Peyer's patch (tissue), 4 donors: ENCODE measurements around the gene GIMAP6. TPM values are rescaled to one million over a fixed set of nuclear protein-coding genes. Genes with fewer than 3 reads are reported as not detected.
A peak's percentile ranks its signal among the peaks of the same experiment; 100 is the strongest.
"Not testable (repeated sequence)": the region's sequence is repeated elsewhere in the genome, so short reads cannot be mapped to it uniquely, and the experiment has no call there.

ENCODE experiments used
- DNase-seq, 3 donors: peaks; one replicate each; pipeline ENCODE4 v3.0.0-alpha.2; 2017 to 2019
- H3K27ac ChIP-seq, 4 donors: fragments of 200-600 bp; sonication (generic); one replicate each; pipeline ENCODE4 v1.5.1; 2016 to 2019
- H3K27me3 ChIP-seq, 2 donors: fragments of 200-600 bp; sonication (generic); one replicate each; pipeline ENCODE4 v1.5.1; 2019
- H3K36me3 ChIP-seq, 3 donors: fragments of 200-600 bp; sonication (generic); one replicate each; pipeline ENCODE4 v1.5.1; 2016 to 2019
- H3K4me1 ChIP-seq, 4 donors: fragments of 200-600 bp; sonication (generic); one replicate each; pipeline ENCODE4 v1.5.1; 2016 to 2019
- H3K4me3 ChIP-seq, 4 donors: fragments of 200-600 bp; sonication (generic); 1 replicate in 3 of 4; 2 replicates in 1 of 4; pipeline ENCODE4 v1.5.1; 2016 to 2019; ENCODE audit warnings: mild to moderate bottlenecking in 1 of 4
- H3K9me3 ChIP-seq, 4 donors: fragments of 200-600 bp; sonication (generic); one replicate each; pipeline ENCODE4 v1.5.1; 2016 to 2019; ENCODE audit warnings: mild to moderate bottlenecking in 1 of 4
- POLR2A ChIP-seq, 2 donors: fragments of 450-650 bp; IDR thresholded peaks; one replicate each; pipeline ENCODE4 v1.5.1; 2017; ENCODE audit warnings: antibody characterized with exemption in 2 of 2, mild to moderate bottlenecking in 2 of 2, moderate library complexity in 2 of 2
- total RNA-seq, 4 donors: library from RNA; depleted of rRNA; stranded (reverse); fragments of >200 nt; gene quantifications; one replicate each; pipeline ENCODE4 v1.1.0, GENCODE V29; 2016
- TF ChIP-seq, protein P1 (sequence below), 6 experiments: fragments of 450-650 bp in 4 of 6; fragments of 200-600 bp in 2 of 6; sonication (generic) in 1 of 6; IDR thresholded peaks; one replicate each; pipeline ENCODE4 v1.5.1; 2017 to 2019; ENCODE audit warnings: antibody characterized with exemption in 6 of 6, mild to moderate bottlenecking in 3 of 6, moderate library complexity in 1 of 6

GIMAP6 gene
- total RNA-seq, 4 donors from 2014 or later: 7.0 to 35.5 (median 10.6) TPM

DNA sequence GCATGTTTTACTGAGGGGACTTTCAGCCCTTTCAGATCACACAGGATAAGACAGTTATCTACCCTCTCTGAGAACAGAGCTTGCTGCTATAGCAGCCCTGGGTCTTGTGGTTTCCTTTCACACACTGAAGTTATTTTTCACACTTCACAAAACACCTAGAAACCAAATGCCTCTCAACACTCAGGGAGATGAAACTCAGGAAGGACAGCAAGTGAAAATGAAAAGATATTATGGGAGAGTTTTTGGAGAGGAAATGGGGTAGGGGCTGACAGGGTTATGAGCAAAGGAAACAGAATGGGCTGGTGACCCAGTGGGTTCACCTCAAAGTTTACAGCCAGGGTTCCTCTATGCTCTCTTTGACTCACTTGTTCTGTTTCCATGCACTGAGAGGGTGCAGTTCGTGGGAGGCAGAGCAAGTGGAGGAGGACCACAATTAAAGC lies 36.3 kb upstream of the GIMAP6 start:
- Histone ChIP-seq H3K27me3 (no peaks in the 10 kb centered on the region), H3K4me3 (no peak overlapping the region), H3K4me1 (peaks cover 0 to 8% (median 7%) of the 10 kb centered on the region in 4 donors), H3K36me3 (no peaks in the 10 kb centered on the region), H3K27ac (peak overlapping the region; percentile 56 to 71 (median 66)), H3K9me3 (no peaks in the 10 kb centered on the region)
- TF ChIP-seq, protein P1, sequence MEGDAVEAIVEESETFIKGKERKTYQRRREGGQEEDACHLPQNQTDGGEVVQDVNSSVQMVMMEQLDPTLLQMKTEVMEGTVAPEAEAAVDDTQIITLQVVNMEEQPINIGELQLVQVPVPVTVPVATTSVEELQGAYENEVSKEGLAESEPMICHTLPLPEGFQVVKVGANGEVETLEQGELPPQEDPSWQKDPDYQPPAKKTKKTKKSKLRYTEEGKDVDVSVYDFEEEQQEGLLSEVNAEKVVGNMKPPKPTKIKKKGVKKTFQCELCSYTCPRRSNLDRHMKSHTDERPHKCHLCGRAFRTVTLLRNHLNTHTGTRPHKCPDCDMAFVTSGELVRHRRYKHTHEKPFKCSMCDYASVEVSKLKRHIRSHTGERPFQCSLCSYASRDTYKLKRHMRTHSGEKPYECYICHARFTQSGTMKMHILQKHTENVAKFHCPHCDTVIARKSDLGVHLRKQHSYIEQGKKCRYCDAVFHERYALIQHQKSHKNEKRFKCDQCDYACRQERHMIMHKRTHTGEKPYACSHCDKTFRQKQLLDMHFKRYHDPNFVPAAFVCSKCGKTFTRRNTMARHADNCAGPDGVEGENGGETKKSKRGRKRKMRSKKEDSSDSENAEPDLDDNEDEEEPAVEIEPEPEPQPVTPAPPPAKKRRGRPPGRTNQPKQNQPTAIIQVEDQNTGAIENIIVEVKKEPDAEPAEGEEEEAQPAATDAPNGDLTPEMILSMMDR (IDR thresholded peaks at IDR 0.05): no peak
- no peak for TF ChIP-seq POLR2A (IDR thresholded peaks at IDR 0.05)
- DNase-seq: peak in 1 of 3 donors; percentile 62

DNA sequence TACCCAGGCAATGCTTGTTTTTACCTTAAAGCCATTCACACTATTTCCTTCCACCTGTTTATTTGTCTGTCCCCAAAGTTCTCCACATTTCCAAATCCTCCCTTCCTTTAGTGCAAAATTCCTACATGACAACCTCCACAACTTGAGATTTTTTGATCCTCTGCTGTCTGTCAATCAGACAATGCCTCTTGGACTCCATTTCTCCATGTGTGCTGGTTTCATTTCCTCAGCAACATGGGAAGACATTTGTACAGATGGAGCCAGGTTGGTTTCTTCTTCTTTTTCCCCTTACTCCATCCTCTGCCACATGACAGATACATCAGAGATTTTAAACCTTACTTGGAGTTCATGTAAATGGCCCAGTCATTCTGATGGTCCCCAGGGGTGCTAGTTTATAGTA lies 34.2 kb upstream of the GIMAP6 start:
- H3K4me3 ChIP-seq: no peak overlapping the region
- peaks cover 0 to 8% (median 7%) of the 10 kb centered on the region in 4 donors for H3K4me1 ChIP-seq
- TF ChIP-seq POLR2A (IDR thresholded peaks at IDR 0.05): no peak
- TF ChIP-seq, protein P1 (IDR thresholded peaks at IDR 0.05): no peak
- peak overlapping the region; percentile 58 to 71 (median 70) for H3K27ac ChIP-seq
- H3K9me3 ChIP-seq: no peaks in the 10 kb centered on the region
- no peaks in the 10 kb centered on the region for H3K36me3 ChIP-seq
- H3K27me3 ChIP-seq: no peaks in the 10 kb centered on the region
- no peak for DNase-seq

DNA sequence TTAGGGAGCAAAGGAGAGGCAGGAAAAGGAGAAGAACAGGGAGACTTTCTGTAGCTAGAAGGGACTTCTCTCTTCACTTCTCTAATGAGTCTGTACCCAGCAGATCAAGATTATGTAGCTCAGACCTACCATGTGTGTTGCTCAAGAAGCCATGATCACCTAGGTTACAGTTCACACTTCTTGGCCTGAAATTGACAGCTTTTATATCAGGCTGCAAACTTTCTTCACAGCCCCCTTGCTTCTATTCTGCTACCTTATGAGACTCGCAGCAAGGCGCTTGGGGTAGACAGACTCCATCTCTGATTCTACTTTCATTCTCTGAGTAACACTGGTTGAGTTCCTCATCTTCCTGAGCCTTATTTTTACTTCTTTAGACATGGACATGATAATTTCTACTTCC lies 33.7 kb upstream of the GIMAP6 start:
- no peaks in the 10 kb centered on the region for H3K36me3 ChIP-seq
- DNase-seq: no peak
- H3K9me3 ChIP-seq: no peaks in the 10 kb centered on the region
- H3K4me3 ChIP-seq: no peak overlapping the region
- no peaks in the 10 kb centered on the region for H3K27me3 ChIP-seq
- TF ChIP-seq, protein P1 (IDR thresholded peaks at IDR 0.05): no peak
- no peak for TF ChIP-seq POLR2A (IDR thresholded peaks at IDR 0.05)
- H3K4me1 ChIP-seq: peaks cover 0 to 8% (median 7%) of the 10 kb centered on the region in 4 donors
- H3K27ac ChIP-seq: peak overlapping the region; percentile 58 to 71 (median 70)

DNA sequence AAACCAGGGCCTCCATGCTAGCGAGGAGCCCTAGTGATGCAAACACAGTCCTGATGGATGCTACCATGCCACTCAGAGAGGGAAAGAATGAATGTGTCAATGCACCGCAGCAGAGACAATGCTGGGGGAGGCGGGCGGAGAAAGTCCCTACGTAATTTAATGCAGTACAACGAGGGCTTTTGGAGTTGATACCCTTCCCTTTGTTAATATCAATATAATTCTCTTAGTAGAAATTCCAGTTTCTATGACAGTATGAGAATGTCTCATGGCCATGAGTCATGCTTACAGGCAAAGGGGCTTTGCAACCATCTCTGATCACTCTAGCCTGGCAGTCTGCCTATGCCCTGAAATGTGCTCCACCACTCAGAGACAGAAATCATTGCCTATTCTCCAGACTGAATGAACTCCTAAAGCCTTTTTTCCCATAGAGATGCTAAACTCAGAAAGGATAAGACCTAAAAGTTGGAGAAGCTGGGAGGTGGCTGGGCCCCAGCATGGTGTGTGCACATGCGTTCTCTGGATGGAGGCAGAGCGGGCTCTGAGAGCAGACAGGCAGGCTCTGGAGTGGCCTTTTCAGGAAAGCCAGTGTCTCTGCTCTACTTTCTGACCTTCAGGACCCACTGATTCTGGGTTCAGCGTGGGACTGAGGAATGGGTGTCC lies 33.0 kb upstream of the GIMAP6 start:
- Histone ChIP-seq H3K4me3 (no peak overlapping the region), H3K4me1 (peaks cover 0 to 8% (median 7%) of the 10 kb centered on the region in 4 donors), H3K27me3 (no peaks in the 10 kb centered on the region), H3K36me3 (no peaks in the 10 kb centered on the region), H3K9me3 (no peaks in the 10 kb centered on the region), H3K27ac (peak overlapping the region; percentile 58 to 71 (median 70))
- no peak for DNase-seq
- TF ChIP-seq, protein P1 (IDR thresholded peaks at IDR 0.05): no peak

DNA sequence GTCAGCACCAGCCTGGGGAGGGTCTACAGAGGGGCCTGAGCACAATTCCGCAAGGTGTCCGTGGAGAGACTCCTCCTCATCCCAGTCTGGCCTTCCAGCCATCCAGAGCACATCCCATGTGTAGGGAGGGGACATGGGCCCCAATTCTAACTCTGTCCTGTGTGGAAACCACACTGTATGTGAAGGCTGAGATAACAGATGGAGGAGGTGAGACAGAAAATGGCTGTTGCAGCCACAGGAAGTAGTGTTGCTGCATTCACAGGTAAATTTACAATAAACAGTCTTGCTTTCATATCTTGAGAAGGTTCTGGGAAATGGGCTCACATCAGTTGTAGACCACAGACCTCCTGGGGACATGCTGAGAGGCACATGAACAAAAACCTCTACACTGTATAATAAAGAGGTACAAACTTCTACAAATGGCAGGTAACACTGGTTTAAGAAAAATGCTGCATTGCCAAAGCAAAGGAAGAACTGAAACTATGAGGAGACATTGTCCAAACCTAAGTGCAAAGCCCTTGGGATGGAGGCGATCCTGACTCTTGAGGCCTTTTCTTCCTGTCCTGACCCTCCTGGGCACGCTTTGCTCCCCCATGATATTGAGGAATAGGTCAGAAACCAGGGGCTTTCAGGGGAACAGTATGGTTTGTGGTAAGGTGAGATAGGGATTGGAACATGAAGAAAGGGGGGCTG lies 31.8 kb upstream of the GIMAP6 start:
- Histone ChIP-seq H3K36me3 (no peaks in the 10 kb centered on the region), H3K27ac (peak overlapping the region; percentile 58 to 71 (median 70)), H3K4me3 (no peak overlapping the region), H3K27me3 (no peaks in the 10 kb centered on the region), H3K4me1 (peaks cover 0 to 8% (median 7%) of the 10 kb centered on the region in 4 donors), H3K9me3 (no peaks in the 10 kb centered on the region)
- DNase-seq: peak in 2 of 3 donors; percentile 56 to 77
- TF ChIP-seq, protein P1 (IDR thresholded peaks at IDR 0.05): no peak
- no peak for TF ChIP-seq POLR2A (IDR thresholded peaks at IDR 0.05)

DNA sequence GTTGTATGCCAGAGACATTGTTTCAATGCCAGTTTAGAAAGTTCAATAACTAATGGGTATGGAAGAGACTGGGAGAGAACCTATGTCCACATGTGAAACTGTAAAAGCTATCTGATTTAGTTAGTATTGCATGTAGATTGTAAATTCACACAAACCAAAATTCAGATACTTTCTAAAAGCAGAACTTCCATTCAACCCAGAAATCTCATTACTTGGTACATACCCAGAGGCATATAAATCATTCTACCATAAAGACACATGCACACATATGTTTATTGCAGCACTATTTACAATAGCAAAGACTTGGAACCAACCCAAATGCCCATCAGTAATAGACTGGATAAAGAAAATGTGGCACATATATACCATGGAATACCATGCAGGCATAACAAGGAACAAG lies 30.6 kb upstream of the GIMAP6 start:
- H3K27me3 ChIP-seq, H3K4me1 ChIP-seq, DNase-seq, H3K9me3 ChIP-seq, H3K4me3 ChIP-seq, H3K36me3 ChIP-seq: not testable (repeated sequence)
- H3K27ac ChIP-seq: peak overlapping the region in 2 of 4 donors; percentile 69 to 71
